OCI-LY7 (cell line): Measurements from ENCODE around the gene SMCO1. TPM values are rescaled to one million over a fixed set of nuclear protein-coding genes. Genes with fewer than 3 reads are reported as not detected.
"Not testable (repeated sequence)": the region's sequence is repeated elsewhere in the genome, so short reads cannot be mapped to it uniquely, and the experiment has no call there.

Experiments
- BruUV-seq: library from RNA; stranded (reverse); fragments of 400-500 nt; replicated peaks from 2 replicates; lab custom pipeline; 2021; lab: Mats Ljungman, UMichigan
- CTCF ChIA-PET: fragments of 300-600 bp; sonication (Branson Sonifier 250); formaldehyde crosslinking; loops from one replicate; lab custom pipeline; 2022; ENCODE audit warnings: antibody characterized with exemption; ENCODE audit not compliant: unreplicated experiment; lab: Charles Lee
- POLR2A ChIA-PET: fragments of 300-600 bp; sonication (Branson Sonifier 250); formaldehyde crosslinking; loops from one replicate; lab custom pipeline; 2022; ENCODE audit warnings: antibody characterized with exemption; lab: Charles Lee
- DNase-seq: peaks from one replicate; pipeline ENCODE4 v3.0.0-alpha.2; 2015; ENCODE audit warnings: low spot score
- H2AFZ ChIP-seq: fragments of 200-600 bp; sonication (generic), shearing (Covaris generic); 2 replicates; pipeline ENCODE4 v1.6.1; 2014; ENCODE audit warnings: mild to moderate bottlenecking, antibody characterized with exemption, low read length, moderate library complexity
- H3K27ac ChIP-seq: fragments of 200-600 bp; sonication (generic); 2 replicates; pipeline ENCODE4 v1.5.1; 2014; ENCODE audit warnings: mixed run types, low read depth, mild to moderate bottlenecking, moderate library complexity, low read length, inconsistent platforms; ENCODE audit not compliant: poor library complexity, severe bottlenecking
- H3K36me3 ChIP-seq: fragments of 200-600 bp; sonication (generic); 2 replicates; pipeline ENCODE4 v1.6.1; 2014; ENCODE audit warnings: mild to moderate bottlenecking, antibody characterized with exemption, low read length, moderate library complexity, mixed read lengths; ENCODE audit not compliant: insufficient read depth
- H3K4me1 ChIP-seq: fragments of 200-600 bp; sonication (generic); 2 replicates; pipeline ENCODE4 v1.5.1; 2014; ENCODE audit warnings: mild to moderate bottlenecking, low read length; ENCODE audit not compliant: insufficient read depth, poor library complexity, severe bottlenecking
- H3K4me2 ChIP-seq: fragments of 200-600 bp; sonication (generic); 2 replicates; pipeline ENCODE4 v1.6.1; 2014; ENCODE audit warnings: mild to moderate bottlenecking, low read length
- H3K4me3 ChIP-seq: fragments of 200-600 bp; sonication (generic); 2 replicates; pipeline ENCODE4 v1.5.1; 2014; ENCODE audit warnings: mild to moderate bottlenecking, low read depth, low read length; ENCODE audit not compliant: poor library complexity, severe bottlenecking
- H3K79me2 ChIP-seq: fragments of 200-600 bp; sonication (generic); 2 replicates; pipeline ENCODE4 v1.6.1; 2016; ENCODE audit warnings: low read depth, mild to moderate bottlenecking, low read length, moderate library complexity, mixed read lengths; ENCODE audit not compliant: insufficient read depth
- H3K9me2 ChIP-seq: fragments of 200-600 bp; sonication (generic); 2 replicates; pipeline ENCODE4 v1.6.1; 2016; ENCODE audit warnings: mild to moderate bottlenecking, low read length, mixed read lengths; ENCODE audit not compliant: insufficient read depth
- H3K9me3 ChIP-seq: fragments of 200-600 bp; sonication (generic); 2 replicates; pipeline ENCODE4 v1.6.1; 2014; ENCODE audit warnings: mild to moderate bottlenecking, mixed run types, low read length, mixed read lengths
- H4K20me1 ChIP-seq: fragments of 200-600 bp; sonication (generic); 2 replicates; pipeline ENCODE4 v1.6.1; 2014; ENCODE audit warnings: mild to moderate bottlenecking, antibody characterized with exemption, low read length, moderate library complexity, mixed read lengths; ENCODE audit not compliant: insufficient read depth
- CTCF ChIP-seq: fragments of 200-600 bp; sonication (generic); conservative IDR thresholded peaks from 2 replicates; pipeline ENCODE4 v1.5.1; 2014; ENCODE audit warnings: mild to moderate bottlenecking, antibody characterized with exemption, low read length, moderate library complexity, mixed read lengths
- EZH2phosphoT487 ChIP-seq: fragments of 200-600 bp; sonication (generic); IDR thresholded peaks from 2 replicates; pipeline ENCODE4 v1.6.1; 2018; ENCODE audit warnings: low read depth, borderline replicate concordance, mild to moderate bottlenecking, mixed run types, antibody characterized with exemption, low read length, moderate library complexity, mixed read lengths
- intact Hi-C: fragments of 100-400 bp; cut with micrococcal nuclease; formaldehyde crosslinking; loops from one replicate; pipeline ENCODE4 v1.10.0; 2022; ENCODE audit not compliant: unreplicated experiment
- total RNA-seq, 2 experiments: library from RNA; depleted of rRNA in 1 of 2; stranded (reverse); fragments of >200 nt in 1 of 2; shearing (Covaris generic) in 1 of 2; gene quantifications; 2 replicates each; pipeline ENCODE4 v1.2.3, GENCODE V29; 2014 to 2022

SMCO1 gene
- total RNA-seq, 2 experiments from 2014 or later = not detected

GRCh38 chr3:196552253-196552652, 37.1 kb upstream of the SMCO1 start:
- Histone ChIP-seq H3K4me2 (no peak overlapping the region), H3K27ac (no peak overlapping the region), H3K9me3 (peaks cover 14% of the 10 kb centered on the region; the same call in 1 of the 2 replicates), H3K9me2 (no peaks in the 10 kb centered on the region), H3K79me2 (no peaks in the 10 kb centered on the region), H4K20me1 (no peaks in the 10 kb centered on the region), H3K4me1 (peaks cover 4% of the 10 kb centered on the region), H3K36me3 (peaks cover 16% of the 10 kb centered on the region; the same call in 1 of the 2 replicates), H2AFZ (no peak overlapping the region), H3K4me3 (no peak overlapping the region)
- POLR2A ChIA-PET = no interaction called here
- BruUV-seq = no TSS peak
- no peak for DNase-seq
- CTCF ChIA-PET = interaction anchor here (0.6 kb wide), 1 partner anchor 71 kb away, joined by 4 read pairs; no protein-coding TSS in a partner anchor
- intact Hi-C loops = no loop called here
- TF ChIP-seq CTCF = no peak
- TF ChIP-seq EZH2phosphoT487 = no peak

- H3K4me3 ChIP-seq, H4K20me1 ChIP-seq, H3K9me2 ChIP-seq, CTCF ChIA-PET, H3K79me2 ChIP-seq, intact Hi-C loops, H3K4me2 ChIP-seq, DNase-seq, H3K27ac ChIP-seq, BruUV-seq, H2AFZ ChIP-seq, H3K4me1 ChIP-seq: not testable (repeated sequence)
- peaks cover 16% of the 10 kb centered on the region; the same call in 1 of the 2 replicates for H3K36me3 ChIP-seq
- POLR2A ChIA-PET = interaction anchor here (0.6 kb wide), 1 partner anchor 183 kb away, joined by 5 read pairs; no protein-coding TSS in a partner anchor
- H3K9me3 ChIP-seq = peaks cover 14% of the 10 kb centered on the region; the same call in 1 of the 2 replicates
These were observed 35.0 kb upstream of the SMCO1 start for GRCh38 chr3:196550172-196550571.

GRCh38 chr3:196549312-196549711, 34.2 kb upstream of the SMCO1 start:
- POLR2A ChIA-PET, H3K79me2 ChIP-seq, H3K27ac ChIP-seq, H4K20me1 ChIP-seq, BruUV-seq, H2AFZ ChIP-seq, DNase-seq, CTCF ChIA-PET, H3K36me3 ChIP-seq, H3K4me2 ChIP-seq, H3K4me1 ChIP-seq, intact Hi-C loops, H3K9me2 ChIP-seq, H3K4me3 ChIP-seq: not testable (repeated sequence)
- H3K9me3 ChIP-seq = peaks cover 14% of the 10 kb centered on the region; the same call in 1 of the 2 replicates

GRCh38 chr3:196547067-196547466, 31.9 kb upstream of the SMCO1 start:
- no peak overlapping the region for H3K4me2 ChIP-seq
- intact Hi-C loops = no loop called here
- no peak for TF ChIP-seq CTCF
- TF ChIP-seq EZH2phosphoT487 = no peak
- no peaks in the 10 kb centered on the region for H3K9me2 ChIP-seq
- no peaks in the 10 kb centered on the region for H3K4me1 ChIP-seq
- H3K27ac ChIP-seq = no peak overlapping the region
- H2AFZ ChIP-seq = no peak overlapping the region
- peaks cover 14% of the 10 kb centered on the region; the same call in 1 of the 2 replicates for H3K9me3 ChIP-seq
- H3K36me3 ChIP-seq = no peaks in the 10 kb centered on the region
- DNase-seq = no peak
- H3K4me3 ChIP-seq = no peak overlapping the region
- CTCF ChIA-PET = no interaction called here
- no peaks in the 10 kb centered on the region for H3K79me2 ChIP-seq
- BruUV-seq = no TSS peak
- no peaks in the 10 kb centered on the region for H4K20me1 ChIP-seq
- POLR2A ChIA-PET = interaction anchor here (0.5 to 0.6 kb wide), 2 partner anchors 36 to 82 kb away, joined by 3 read pairs; no protein-coding TSS in a partner anchor
